NCI-H748 treated with DMSO at 0.1 percent for 48 hours (cell line): Measurements from ENCODE around the gene ZNF619.
A peak's percentile ranks its signal among the peaks of the same experiment; 100 is the strongest.
"Not testable (repeated sequence)": the region's sequence is repeated elsewhere in the genome, so short reads cannot be mapped to it uniquely, and the experiment has no call there.

Experiments
- DNase-seq: peaks from one replicate; lab custom pipeline; 2025; lab: John Stamatoyannopoulos, UW

The ZNF619 gene

GRCh38 chr3:40476478-40477470 lies at the start of gene ZNF619:
Gene ZNF619, plus strand, starts transcription at chr3:40477122. Its CDS starts 858 bp downstream, at chr3:40477980.
- DNase-seq = peak; percentile 9

DNA sequence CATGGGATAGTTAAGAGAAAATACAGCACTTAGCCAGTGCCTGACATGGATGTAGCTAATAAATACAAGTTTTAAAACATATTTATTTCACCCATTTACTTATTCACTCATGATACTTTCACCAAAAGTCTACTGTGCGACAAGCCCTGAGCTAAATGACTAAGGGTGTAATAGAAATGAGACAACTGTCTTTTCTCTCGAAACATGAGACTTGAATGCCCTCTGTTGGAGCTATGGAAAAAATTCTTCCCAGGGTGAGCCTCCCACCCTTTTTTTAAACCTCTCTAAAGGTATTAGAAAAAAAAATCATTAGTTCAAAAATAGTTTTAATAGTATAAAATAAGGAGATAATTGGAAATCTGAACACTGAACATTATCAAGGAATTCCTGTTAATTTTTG lies 44.1 kb upstream of the ZNF619 start:
- DNase-seq = no peak

- DNase-seq = no peak
These were observed 39.0 kb upstream of the ZNF619 start for GRCh38 chr3:40437889-40438288.

GRCh38 chr3:40445062-40445461 lies 31.9 kb upstream of the ZNF619 start:
- no peak for DNase-seq

DNA sequence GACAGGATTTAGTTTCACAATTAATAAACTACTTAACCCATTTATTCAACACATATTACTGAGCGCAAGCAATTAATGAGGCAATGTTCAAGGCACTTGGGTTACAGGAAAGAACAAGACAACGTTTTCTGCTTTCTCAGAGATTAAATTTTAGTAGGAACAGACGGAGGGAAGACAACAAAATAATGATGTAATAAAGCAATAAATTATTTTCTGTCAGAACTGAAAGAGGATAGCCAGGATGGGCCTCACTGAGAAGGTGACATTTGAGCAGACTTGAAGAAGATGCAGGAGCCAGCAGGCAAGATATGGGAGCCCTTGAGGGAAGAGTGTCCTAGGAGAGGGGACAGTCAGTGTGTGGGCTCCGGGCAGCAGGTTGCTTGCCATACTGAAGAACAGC lies 31.0 kb upstream of the ZNF619 start:
- no peak for DNase-seq

DNA sequence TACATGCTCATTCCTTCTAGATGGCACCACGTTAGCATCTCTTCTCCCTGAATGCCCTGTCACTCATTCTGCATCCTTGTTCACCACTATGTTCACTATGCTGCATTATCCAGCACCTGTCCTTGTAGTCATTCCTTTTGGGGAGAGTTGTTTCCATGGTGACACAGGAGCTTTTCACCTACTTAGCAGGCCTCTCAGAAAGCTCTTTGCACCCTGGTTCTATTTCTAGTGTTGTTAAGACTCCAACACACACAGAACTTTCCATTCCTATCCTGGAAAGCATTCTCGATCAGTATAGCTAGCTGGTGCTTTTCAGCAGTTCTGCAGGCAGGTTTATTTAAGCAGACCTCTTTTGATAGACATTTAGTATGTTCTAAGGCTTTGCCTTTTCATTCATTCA lies 26.5 kb upstream of the ZNF619 start:
- DNase-seq = no peak

GRCh38 chr3:40451551-40451950 lies 25.4 kb upstream of the ZNF619 start:
- DNase-seq = no peak

DNA sequence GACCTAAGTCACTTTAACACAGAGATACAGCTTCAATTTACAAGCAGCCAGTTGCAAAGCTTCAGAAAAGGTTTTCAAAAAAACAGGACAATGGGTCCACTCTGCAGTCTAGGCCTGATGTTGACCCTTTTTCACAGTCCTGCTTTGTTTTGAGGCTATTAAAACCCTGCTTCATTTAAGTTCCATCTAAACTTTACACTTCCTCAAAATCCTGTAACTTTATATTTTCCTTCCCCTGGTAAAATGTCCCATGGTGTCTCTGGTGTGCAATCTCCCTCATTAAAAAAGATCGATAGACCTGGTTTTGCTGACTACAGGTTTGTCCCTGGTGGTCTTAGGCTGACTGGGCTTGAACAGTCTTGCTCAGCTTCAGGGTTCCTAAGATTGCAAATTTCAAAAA lies 24.9 kb upstream of the ZNF619 start:
- no peak for DNase-seq

DNA sequence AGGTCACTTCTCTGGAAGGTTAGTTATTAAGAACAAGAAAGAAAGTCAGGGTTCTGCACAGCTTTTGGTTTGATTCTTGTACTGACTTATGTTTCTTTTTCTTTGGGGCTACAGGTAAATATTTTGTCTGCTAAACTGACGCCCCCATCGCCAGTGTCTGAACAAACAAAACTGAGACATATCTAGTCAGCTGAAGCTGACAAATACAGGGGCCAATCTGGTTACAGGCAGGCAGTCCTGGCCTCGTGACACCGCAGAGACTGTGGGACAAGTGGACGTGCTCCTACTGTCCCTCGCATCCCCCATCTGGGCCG lies 24.4 kb upstream of the ZNF619 start:
- DNase-seq = no peak

- DNase-seq = peak; percentile 95
These were observed 23.8 kb upstream of the ZNF619 start for GRCh38 chr3:40452876-40453730.

GRCh38 chr3:40453933-40454332 lies 23.0 kb upstream of the ZNF619 start:
- no peak for DNase-seq

GRCh38 chr3:40455328-40455727 lies 21.6 kb upstream of the ZNF619 start:
- DNase-seq = no peak

- DNase-seq = no peak
These were observed 20.5 kb upstream of the ZNF619 start for GRCh38 chr3:40456279-40456939.

DNA sequence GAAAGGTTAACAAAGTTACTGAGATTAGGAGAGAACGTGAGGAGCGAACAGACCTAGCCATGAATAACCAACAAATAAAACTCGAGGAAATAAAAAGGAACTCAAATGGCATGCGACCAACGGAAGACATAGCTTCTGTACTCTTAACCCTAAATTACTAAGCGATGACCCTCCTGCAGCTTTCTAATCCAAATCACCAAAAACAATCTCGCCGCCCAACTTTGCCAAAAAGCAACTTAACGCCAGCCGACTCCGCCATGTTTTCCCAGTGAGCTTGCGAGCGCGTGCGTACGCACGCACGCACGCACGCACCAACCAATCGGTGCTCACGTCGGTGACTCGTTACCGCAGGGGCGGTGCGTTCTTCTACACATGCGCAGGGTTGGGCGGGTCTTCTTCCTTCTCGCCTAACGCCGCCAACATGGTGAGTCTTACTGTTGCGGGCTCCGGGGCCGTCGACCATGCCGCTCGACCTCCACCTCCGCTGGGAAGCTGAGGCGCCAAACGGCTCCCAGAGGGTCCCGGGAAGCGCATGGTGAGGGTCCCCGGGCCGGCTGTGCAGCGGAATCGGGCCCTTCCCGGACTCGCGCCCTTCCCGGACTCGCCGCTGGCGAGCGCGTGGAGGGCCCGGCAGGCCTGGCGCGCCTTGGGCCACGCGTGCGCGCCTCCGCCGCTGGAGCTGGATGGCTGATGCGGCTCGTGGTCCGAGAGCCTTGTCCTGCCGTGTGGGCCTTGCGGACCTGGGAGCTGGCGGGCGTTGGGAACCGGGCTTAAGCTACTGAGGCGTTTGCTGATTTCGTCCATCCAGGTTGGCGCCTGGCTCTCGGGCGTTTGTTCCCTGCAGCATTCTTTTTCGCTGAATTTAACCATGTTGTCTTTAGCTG lies 19.7 kb upstream of the ZNF619 start, which contains the start of gene RPL14:
TSS of gene RPL14 (plus strand) at position 400 of the 884 bp plus-strand sequence. CDS start at position 533, 133 bp downstream.
- DNase-seq = peak; percentile 63

- no peak for DNase-seq
These were observed 18.4 kb upstream of the ZNF619 start for GRCh38 chr3:40458473-40458872.

DNA sequence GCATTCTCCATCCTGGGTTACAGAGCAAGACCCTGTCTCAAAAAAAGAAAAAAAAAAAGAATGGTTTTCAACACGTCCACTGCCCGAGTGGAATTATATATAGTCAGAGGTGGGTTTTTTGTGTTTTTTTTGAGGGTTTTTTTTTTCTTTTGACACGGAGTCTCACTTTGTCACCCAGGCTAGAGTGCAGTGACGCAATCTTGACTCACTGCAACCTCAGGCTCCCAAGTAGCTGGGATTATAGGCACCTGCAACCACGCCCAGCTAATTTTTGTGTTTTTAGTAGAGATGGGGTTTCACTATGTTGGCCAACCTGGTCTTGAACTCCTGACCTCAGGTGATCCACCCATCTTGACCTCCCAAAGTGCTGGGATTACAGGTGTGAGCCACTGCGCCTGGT lies 16.4 kb upstream of the ZNF619 start:
- not testable (repeated sequence) for DNase-seq

DNA sequence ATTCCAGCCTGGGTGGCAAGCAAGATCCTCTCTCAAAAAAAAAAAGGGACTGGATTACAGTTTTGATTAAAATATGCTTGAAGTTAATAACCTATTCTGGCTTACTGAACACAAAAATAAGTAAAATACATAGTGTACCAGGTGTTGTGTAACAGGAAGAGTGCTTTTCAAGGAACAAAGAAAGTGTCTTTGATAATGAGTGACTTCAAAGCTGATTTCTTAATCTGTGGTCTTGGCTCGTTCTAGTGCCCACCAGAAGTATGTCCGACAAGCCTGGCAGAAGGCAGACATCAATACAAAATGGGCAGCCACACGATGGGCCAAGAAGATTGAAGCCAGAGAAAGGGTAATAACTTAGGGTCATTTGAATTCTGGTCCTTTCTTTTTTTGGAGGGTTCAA lies 15.8 kb upstream of the ZNF619 start:
- DNase-seq = no peak

DNA sequence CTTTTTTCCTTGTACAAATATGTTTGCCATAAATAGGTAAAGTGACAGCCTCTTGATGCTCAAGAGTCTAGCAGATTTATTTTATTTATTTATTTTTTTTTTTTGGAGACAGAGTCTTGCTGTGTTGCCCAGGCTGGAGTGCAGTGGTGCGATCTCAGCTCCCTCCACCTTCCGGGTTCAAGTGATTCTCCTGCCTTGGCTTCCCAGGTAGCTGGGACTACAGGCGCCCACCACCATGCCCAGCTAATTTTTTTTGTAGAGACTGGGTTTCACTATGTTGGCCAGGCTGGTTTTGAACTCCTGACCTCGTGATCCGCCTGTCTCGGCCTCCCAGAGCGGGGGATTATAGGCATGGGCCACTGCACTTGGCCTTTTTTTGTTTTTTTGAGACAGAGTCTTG lies 14.1 kb upstream of the ZNF619 start:
- not testable (repeated sequence) for DNase-seq

GRCh38 chr3:40463579-40463978 lies 13.3 kb upstream of the ZNF619 start:
- DNase-seq = no peak

DNA sequence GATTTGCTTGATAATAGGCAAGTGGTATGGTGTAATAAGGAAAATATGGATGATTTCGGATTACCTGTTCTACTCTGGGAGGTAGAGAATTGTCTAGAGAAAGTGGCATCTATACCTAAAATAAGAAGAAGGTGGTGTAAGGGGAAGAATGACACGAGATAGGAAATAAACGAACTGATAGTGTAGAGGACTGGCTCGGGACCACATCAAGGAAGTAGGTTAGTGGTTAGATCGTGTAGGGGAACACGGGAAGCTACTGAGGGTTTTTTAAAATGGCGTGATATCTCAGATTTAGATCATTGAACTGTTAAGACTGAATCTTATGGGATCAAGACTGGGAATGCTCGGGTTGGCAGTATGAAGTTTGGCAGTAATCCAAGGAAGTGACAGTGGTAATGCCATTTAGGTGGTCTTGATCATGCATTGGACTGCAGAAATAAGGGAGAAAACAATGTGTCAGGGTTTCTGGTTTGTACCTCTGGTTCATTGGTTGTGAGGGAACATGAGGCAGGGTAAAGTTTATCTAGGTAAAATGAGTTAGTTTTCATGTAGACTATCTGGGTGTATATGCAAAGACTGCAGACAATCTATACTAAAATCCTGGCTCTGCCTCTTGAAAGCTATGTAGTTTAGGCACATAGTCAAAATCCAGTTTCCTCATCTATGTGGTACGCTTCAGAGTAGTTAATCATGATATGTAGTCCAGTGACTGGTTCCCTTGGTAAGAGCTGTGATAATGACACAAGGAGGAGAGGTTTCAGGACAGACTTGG lies 12.4 kb upstream of the ZNF619 start:
- no peak for DNase-seq

DNA sequence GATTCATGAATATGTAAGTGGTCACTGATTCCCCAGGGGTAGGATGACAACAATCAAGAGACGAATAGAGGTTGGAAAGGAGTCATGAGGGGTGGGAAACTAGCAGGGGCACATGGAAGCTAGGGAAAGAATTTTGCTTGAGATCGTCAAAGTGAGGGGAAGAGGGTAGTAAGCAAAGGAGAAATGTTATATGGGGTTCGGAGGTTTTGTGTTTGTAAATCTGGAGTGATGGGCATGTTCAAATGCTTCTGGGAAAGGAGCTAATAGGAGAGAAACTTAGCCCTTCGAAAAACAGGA lies 11.9 kb upstream of the ZNF619 start:
- DNase-seq = no peak
